ENCODE data around the gene ADAMTS5.

Gene ADAMTS5

GRCh38 chr21:26948194-26948593 lies 18.7 kb downstream of the ADAMTS5 start:
- TF ChIP-seq CTCF (IDR thresholded peaks at IDR 0.05; ENCODE audit: insufficient read depth, low read depth, low read length, missing control alignments): no peak
- DNase-seq (ENCODE audit: low read depth): no peak
- H3K4me3 ChIP-seq (ENCODE audit: low read depth, low read length): no peak overlapping the region

GRCh38 chr21:26946744-26947446 lies 20.0 kb downstream of the ADAMTS5 start:
- DNase-seq (ENCODE audit: low read depth): no peak
- no peak for TF ChIP-seq CTCF (IDR thresholded peaks at IDR 0.05; ENCODE audit: insufficient read depth, low read depth, low read length, missing control alignments)
- no peak overlapping the region for H3K4me3 ChIP-seq (ENCODE audit: low read depth, low read length)

GRCh38 chr21:26945916-26946675 lies 20.8 kb downstream of the ADAMTS5 start:
- TF ChIP-seq CTCF (IDR thresholded peaks at IDR 0.05; ENCODE audit: insufficient read depth, low read depth, low read length, missing control alignments): no peak
- no peak for DNase-seq (ENCODE audit: low read depth)
- H3K4me3 ChIP-seq (ENCODE audit: low read depth, low read length): no peak overlapping the region

GRCh38 chr21:26943921-26944320 lies 23.0 kb downstream of the ADAMTS5 start:
- no peak for TF ChIP-seq CTCF (IDR thresholded peaks at IDR 0.05; ENCODE audit: insufficient read depth, low read depth, low read length, missing control alignments)
- no peak for DNase-seq (ENCODE audit: low read depth)

GRCh38 chr21:26941421-26941820 lies 25.5 kb downstream of the ADAMTS5 start:
- DNase-seq (ENCODE audit: low read depth): no peak
- TF ChIP-seq CTCF (IDR thresholded peaks at IDR 0.05; ENCODE audit: insufficient read depth, low read depth, low read length, missing control alignments): no peak
- no peak overlapping the region for H3K4me3 ChIP-seq (ENCODE audit: low read depth, low read length)

More at GRCh38 chr21:26943921-26944320, 23.0 kb downstream of the ADAMTS5 start:
- no peak overlapping the region for H3K4me3 ChIP-seq (ENCODE audit: low read depth, low read length)

GRCh38 chr21:26939601-26940111 lies 27.2 kb downstream of the ADAMTS5 start:
- TF ChIP-seq CTCF (IDR thresholded peaks at IDR 0.05; ENCODE audit: insufficient read depth, low read depth, low read length, missing control alignments): no peak
- no peak for DNase-seq (ENCODE audit: low read depth)
- no peak overlapping the region for H3K4me3 ChIP-seq (ENCODE audit: low read depth, low read length)

Data from GM12865 (cell line).